Upper lobe of left lung (tissue), 4 donors: ENCODE data around the gene PTPN18.

Experiments
- CTCF ChIP-seq, 6 experiments: fragments of 450-650 bp in 4 of 6; fragments of 200-600 bp in 2 of 6; sonication (generic) in 2 of 6; IDR thresholded peaks; one replicate each; pipeline ENCODE4 v1.5.1; 2016 to 2019; ENCODE audit warnings: antibody characterized with exemption in 6 of 6
- EP300 ChIP-seq, 4 donors: sonication (generic); formaldehyde crosslinking; IDR thresholded peaks; one replicate each; pipeline ENCODE4 v1.5.1; 2017; ENCODE audit warnings: antibody characterized with exemption in 4 of 4, control low read depth in 2 of 4
- POLR2A ChIP-seq, 4 donors: fragments of 450-650 bp; IDR thresholded peaks; one replicate each; pipeline ENCODE4 v1.5.1; 2016 to 2017; ENCODE audit warnings: antibody characterized with exemption in 4 of 4, mild to moderate bottlenecking in 2 of 4
- POLR2AphosphoS5 ChIP-seq, 2 donors: sonication (generic); formaldehyde crosslinking; IDR thresholded peaks; one replicate each; pipeline ENCODE4 v1.5.1; 2017; ENCODE audit warnings: antibody characterized with exemption in 2 of 2

GRCh38 chr2:130335226-130335625 lies 20.6 kb upstream of the PTPN18 start:
- TF ChIP-seq POLR2AphosphoS5 (IDR thresholded peaks at IDR 0.05) = no peak
- no peak for TF ChIP-seq CTCF (IDR thresholded peaks at IDR 0.05)
- no peak for TF ChIP-seq EP300 (IDR thresholded peaks at IDR 0.05)
- no peak for TF ChIP-seq POLR2A (IDR thresholded peaks at IDR 0.05)
